Right ventricle myocardium superior (tissue), 1 donor: Measurements from ENCODE around the gene TRAF1. TPM values are rescaled to one million over a fixed set of nuclear protein-coding genes. Genes with fewer than 3 reads are reported as not detected.

Source experiments
- ATAC-seq: fragments of 200-7000 bp; cut with Tn5 transposase; one replicate; pipeline ENCODE4 v1.9.1; 2020; ENCODE audit warnings: mild to moderate bottlenecking; ENCODE audit not compliant: poor library complexity
- DNase-seq: peaks from one replicate; pipeline ENCODE4 v3.0.0-alpha.2; 2020
- intact Hi-C: fragments of 100-400 bp; cut with DNase I; formaldehyde crosslinking; loops from one replicate; pipeline ENCODE4 v1.11.2; 2022
- total RNA-seq: library from RNA; stranded (reverse); fragmentation: NEBNext Ultra II Directional; extraction: Animal tissue kit (Norgen Biotek cat#: 25700); gene quantifications from one replicate; pipeline ENCODE4 v1.2.1, GENCODE V29; 2021
- donor health status: DM: no; HTN: yes; CAD: no; lungs with severe emphysema.

Gene TRAF1
- total RNA-seq, 1 donor from 2014 or later, result 2.2 TPM

- DNase-seq (peak; percentile 44), ATAC-seq (peak; percentile 64)
- intact Hi-C loops, result no loop called here
Measured at GRCh38 chr9:120942186-120943001, 15.8 kb upstream of the TRAF1 start.

- intact Hi-C loops, result no loop called here
- DNase-seq (no peak), ATAC-seq (no peak)
Measured at GRCh38 chr9:120941046-120941770, 14.6 kb upstream of the TRAF1 start.

GRCh38 chr9:120940573-120940972, 14.0 kb upstream of the TRAF1 start:
- intact Hi-C loops, result no loop called here
- ATAC-seq (no peak), DNase-seq (no peak)

- DNase-seq, result no peak
- no peak for ATAC-seq
- intact Hi-C loops, result loop anchor here (5.0 kb wide), 1 partner anchor 182 kb away; no protein-coding TSS in a partner anchor
Measured at GRCh38 chr9:120938851-120939250, 12.3 kb upstream of the TRAF1 start.

GRCh38 chr9:120937596-120937995, 11.0 kb upstream of the TRAF1 start:
- peak; percentile 10 for ATAC-seq
- no peak for DNase-seq
- intact Hi-C loops, result loop anchor here (5.0 kb wide), 1 partner anchor 180 kb away; no protein-coding TSS in a partner anchor

DNA sequence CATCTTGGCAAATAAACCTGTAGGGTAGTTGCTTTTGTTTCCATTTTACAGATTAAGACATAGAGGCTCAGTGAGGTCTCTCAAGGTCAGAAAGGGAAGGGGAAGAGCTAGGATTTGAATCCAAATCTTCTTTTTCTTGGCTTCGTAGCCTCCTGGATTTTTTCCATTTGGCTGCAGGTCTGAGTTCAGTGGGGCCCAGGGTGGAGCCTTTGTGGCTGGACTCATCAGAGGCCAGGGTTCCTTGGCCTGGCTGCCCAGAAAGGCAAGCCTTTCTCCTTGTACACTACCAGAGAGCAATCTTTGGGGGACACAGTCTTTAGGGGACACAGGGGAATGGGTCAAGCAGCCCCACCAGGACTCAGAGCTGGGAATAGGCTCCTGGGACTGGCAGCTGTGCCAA, 10.5 kb upstream of the TRAF1 start:
- ATAC-seq, result peak; percentile 47

GRCh38 chr9:120936764-120937122, 10.1 kb upstream of the TRAF1 start:
- DNase-seq (no peak), ATAC-seq (no peak)
- intact Hi-C loops, result loop anchor here (5.0 kb wide), 1 partner anchor 179 kb away; no protein-coding TSS in a partner anchor

More for the DNA sequence above, 10.5 kb upstream of the TRAF1 start:
- DNase-seq, result peak; percentile 71
- intact Hi-C loops, result loop anchor here (5.0 kb wide), 1 partner anchor 180 kb away; no protein-coding TSS in a partner anchor

DNA sequence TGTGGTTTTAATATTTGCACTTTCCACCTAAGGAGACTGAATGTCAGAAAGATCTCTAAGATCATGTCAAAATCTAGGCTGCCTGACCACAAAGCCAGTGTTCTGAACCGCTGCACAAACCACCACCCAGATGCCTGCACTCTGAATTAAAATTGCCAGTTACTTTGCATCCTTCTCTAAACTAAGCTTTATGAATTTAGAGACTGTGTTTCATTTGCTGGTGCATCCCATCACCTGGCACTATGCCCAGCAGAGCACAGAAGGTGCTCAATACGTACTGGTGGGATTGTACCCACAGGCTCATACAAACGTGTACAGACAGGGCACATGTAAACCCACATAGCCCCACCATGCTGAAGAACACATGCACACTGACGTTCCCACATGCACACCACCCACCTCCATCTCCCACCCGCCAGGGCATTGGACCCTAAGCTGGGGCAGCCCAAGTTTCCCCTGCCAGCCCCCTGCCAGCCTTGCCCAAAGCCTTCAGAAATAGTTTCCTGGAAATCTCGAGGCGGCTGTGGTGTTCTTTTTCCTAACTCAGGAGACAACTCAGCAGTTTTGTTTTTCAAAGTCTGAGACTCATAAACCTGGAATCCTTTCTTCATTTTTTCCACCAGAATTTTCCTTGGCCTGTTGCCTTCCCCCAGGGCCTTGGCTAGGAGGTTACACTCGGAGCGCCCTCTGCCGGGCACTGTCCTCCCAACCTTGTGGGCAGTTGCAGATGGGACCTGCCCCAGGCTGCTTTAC, 9.6 kb upstream of the TRAF1 start:
- ATAC-seq (peak; percentile 88), DNase-seq (peak; percentile 97)
- intact Hi-C loops, result loop anchor here (5.0 kb wide), 1 partner anchor 179 kb away; no protein-coding TSS in a partner anchor

DNA sequence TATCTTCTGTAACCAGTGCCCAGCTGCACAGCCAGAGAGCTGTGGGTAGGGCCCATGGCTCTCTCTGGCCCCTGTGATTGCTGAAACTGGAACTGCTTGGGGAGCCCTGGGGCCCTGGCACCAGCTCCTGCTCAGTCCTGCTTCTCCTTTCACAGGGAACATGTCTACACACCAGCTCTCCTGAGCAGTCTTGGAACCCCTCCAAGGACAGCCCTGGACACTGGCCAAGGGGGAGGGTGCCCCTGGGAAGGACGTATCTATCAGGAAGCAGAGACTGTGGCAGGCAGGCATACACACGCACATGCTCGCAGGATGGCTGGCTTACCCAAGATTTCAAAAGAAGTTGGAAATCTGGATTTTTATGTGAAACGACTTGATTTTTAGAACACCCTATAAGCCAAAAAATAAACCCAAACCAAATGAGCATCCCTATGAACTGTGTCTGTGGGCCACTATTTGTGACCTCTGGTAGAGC, 8.8 kb upstream of the TRAF1 start:
- DNase-seq, result peak; percentile 98
- intact Hi-C loops, result loop anchor here (5.0 kb wide), 1 partner anchor 178 kb away; no protein-coding TSS in a partner anchor
- ATAC-seq, result peak; percentile 85

DNA sequence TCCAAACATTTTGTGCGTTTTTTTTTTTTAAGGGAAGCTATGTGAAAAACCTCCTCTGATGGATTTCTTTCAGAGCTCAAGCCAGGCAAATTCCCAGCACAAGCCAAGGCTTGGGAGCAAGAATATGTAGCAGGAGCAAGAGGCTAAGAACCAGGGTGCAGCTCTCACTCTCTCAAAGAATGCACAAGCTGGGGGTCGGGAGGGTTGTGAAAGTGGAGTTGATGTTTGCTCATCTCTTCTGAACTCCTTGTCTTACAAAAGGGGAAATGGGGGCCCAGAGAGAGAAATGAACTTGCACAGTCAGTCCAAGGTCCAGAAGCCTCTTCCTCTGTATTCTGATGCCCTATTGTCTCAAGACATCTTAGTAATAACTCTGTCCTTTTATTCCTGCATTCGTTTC, 7.7 kb upstream of the TRAF1 start:
- intact Hi-C loops, result no loop called here
- no peak for ATAC-seq
- DNase-seq, result no peak

- intact Hi-C loops, result no loop called here
- ATAC-seq (no peak), DNase-seq (no peak)
Measured at GRCh38 chr9:120933310-120934055, 6.9 kb upstream of the TRAF1 start.

DNA sequence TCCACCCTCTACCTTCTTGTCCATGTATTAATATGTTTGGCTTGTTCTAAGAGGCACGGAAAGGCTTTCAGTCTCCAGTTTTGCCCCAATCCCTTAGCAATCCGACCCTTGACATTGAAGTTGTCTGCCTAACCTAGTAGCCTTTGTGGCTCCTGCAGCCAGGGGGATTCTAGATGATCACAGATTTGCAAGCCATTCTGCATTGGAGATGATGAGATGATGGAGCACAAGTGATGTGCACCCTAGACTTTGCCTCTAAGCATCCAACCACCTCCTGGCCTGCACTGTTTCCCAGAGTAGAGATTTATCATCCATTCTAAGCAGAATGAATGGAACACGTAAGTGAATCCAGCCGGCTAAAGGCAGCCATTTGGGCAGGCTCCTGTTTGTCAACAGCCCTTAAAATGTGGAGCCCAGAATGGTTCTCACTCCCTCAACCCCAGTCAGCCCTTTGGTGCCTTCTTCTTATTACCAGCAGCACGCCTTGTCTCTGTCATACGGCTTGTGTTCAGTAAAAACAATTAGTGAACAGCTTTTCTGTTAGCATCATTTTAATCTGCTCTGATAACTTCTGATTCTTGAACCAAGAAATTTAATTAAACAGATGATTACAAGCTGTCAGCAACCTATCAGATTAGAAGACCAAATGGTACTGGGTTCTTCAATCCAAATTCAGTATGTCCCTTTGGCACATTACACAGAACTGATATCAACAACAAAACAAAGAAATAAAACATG, 5.7 kb upstream of the TRAF1 start:
- ATAC-seq, result no peak
- DNase-seq, result no peak
- intact Hi-C loops, result no loop called here

DNA sequence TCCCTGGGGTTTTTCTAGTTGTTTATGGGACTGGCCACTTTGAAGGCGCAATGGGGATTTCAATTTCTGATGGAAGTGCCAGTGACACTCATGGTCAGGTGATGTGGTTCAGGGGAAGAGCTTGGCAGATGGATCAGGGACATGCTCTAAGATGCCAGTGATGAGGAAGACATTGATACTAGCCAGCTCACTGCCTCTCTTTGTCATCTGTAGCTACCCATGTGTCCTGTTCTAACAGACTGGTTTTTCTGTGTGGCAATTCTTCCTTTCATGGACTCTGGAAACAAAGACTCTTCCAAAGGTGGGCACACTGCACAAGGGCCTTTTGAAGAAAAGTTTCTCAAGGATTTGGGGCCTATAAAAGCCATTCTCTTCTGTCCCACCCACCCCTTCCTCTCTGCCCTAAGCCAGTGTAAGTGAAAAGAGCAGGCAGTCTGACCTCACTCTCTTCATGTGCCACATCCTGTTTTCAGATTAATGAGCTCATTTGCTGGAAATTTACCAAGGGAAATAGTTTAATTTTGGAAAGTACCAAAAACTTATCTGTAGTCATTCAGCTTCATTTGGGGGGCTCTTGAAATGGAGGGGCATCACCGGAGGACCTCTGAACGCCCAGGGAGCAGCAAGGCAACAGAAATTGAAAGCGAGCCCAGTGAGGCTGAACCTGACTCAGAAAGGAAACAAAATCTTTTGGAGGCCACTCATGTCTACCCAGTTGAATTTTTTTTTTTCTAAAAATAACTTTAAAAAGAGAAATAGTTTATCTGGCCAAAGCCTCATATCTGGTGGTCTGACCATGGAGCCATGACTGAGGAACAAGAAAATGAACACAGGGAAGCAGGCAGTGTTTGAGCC, 4.9 kb upstream of the TRAF1 start:
- ATAC-seq (no peak), DNase-seq (no peak)
- intact Hi-C loops, result no loop called here

GRCh38 chr9:120929229-120929791, 2.7 kb upstream of the TRAF1 start:
- intact Hi-C loops, result no loop called here
- ATAC-seq (peak; percentile 1), DNase-seq (no peak)

GRCh38 chr9:120928483-120929228, 2.1 kb upstream of the TRAF1 start:
- ATAC-seq (peak; percentile 96), DNase-seq (peak; percentile 89)
- intact Hi-C loops, result no loop called here

- intact Hi-C loops, result no loop called here
- DNase-seq (peak; percentile 65), ATAC-seq (peak; percentile 32)
Measured at GRCh38 chr9:120928015-120928482, 1.5 kb upstream of the TRAF1 start.
